Thyroid gland (tissue), 4 donors: ENCODE results near the gene JAG1. TPM values are rescaled to one million over a fixed set of nuclear protein-coding genes. Genes with fewer than 3 reads are reported as not detected.

ENCODE experiments used
- DNase-seq, 2 donors: peaks; one replicate each; pipeline ENCODE4 v3.0.0-alpha.2; 2019
- H3K27ac ChIP-seq, 3 donors: fragments of 200-600 bp; sonication (generic); 1 replicate in 2 of 3; 2 replicates in 1 of 3; pipeline ENCODE4 v1.5.1; 2016 to 2019; ENCODE audit warnings: mild to moderate bottlenecking in 1 of 3, moderate library complexity in 1 of 3
- H3K27me3 ChIP-seq: fragments of 200-600 bp; sonication (generic); one replicate; pipeline ENCODE4 v1.5.1; 2019
- H3K36me3 ChIP-seq, 2 donors: fragments of 200-600 bp; sonication (generic); one replicate each; pipeline ENCODE4 v1.5.1; 2016 to 2019
- H3K4me1 ChIP-seq, 2 donors: fragments of 200-600 bp; sonication (generic); one replicate each; pipeline ENCODE4 v1.5.1; 2017 to 2019
- H3K4me3 ChIP-seq, 3 donors: fragments of 200-600 bp; sonication (generic); replicated peaks in 1 of 3; 1 replicate in 2 of 3; 2 replicates in 1 of 3; pipeline ENCODE4 v1.5.1; 2016; ENCODE audit warnings: mild to moderate bottlenecking in 1 of 3
- H3K9me3 ChIP-seq: fragments of 200-600 bp; sonication (generic); one replicate; pipeline ENCODE4 v1.5.1; 2017
- CTCF ChIP-seq, 6 experiments: fragments of 200-600 bp in 3 of 6; fragments of 450-650 bp in 3 of 6; sonication (generic) in 3 of 6; IDR thresholded peaks; one replicate each; pipeline ENCODE4 v1.5.1; 2016 to 2019; ENCODE audit warnings: antibody characterized with exemption in 6 of 6, mild to moderate bottlenecking in 2 of 6, inconsistent platforms in 1 of 6, moderate library complexity in 1 of 6
- POLR2A ChIP-seq, 2 donors: fragments of 450-650 bp; IDR thresholded peaks; one replicate each; pipeline ENCODE4 v1.6.1; 2017; ENCODE audit warnings: antibody characterized with exemption in 2 of 2, mild to moderate bottlenecking in 2 of 2, moderate library complexity in 1 of 2
- WGBS, 2 donors: methylation state at CpG; one replicate each; pipeline ENCODE4 v1.1.5; 2017; 5-methylcytosine and 5-hydroxymethylcytosine counted together
- intact Hi-C: fragments of 100-400 bp; cut with DNase I; formaldehyde crosslinking; loops from one replicate; pipeline ENCODE4 v1.15.1; 2023
- total RNA-seq, 4 donors: library from RNA; depleted of rRNA; stranded (reverse); fragments of >200 nt; gene quantifications; one replicate each; pipeline ENCODE4 v1.2.3, GENCODE V29; 2016

The JAG1 gene
- total RNA-seq, 4 donors from 2014 or later, result 41.2 to 67.9 (median 46.2) TPM

- WGBS, 2 donors, result 93 to 95% methylated on average over 4 of the region's 4 CpGs
- H3K4me3 ChIP-seq, result no peak overlapping the region
Measured at GRCh38 chr20:10680571-10680970, 6.8 kb upstream of the JAG1 start.

GRCh38 chr20:10679269-10679668, 5.5 kb upstream of the JAG1 start:
- Histone ChIP-seq H3K9me3 (no peaks in the 10 kb centered on the region), H3K27ac (no peak overlapping the region), H3K27me3 (no peaks in the 10 kb centered on the region), H3K36me3 (no peaks in the 10 kb centered on the region), H3K4me3 (no peak overlapping the region), H3K4me1 (peaks cover 6 to 7% of the 10 kb centered on the region in 2 donors)
- no peak for DNase-seq
- WGBS, 2 donors, result 77 to 85% methylated on average over 4 of the region's 4 CpGs
- TF ChIP-seq CTCF (IDR thresholded peaks at IDR 0.05), result no peak
- no peak for TF ChIP-seq POLR2A (IDR thresholded peaks at IDR 0.05)
- intact Hi-C loops, result loop anchor here (10.0 kb wide), 2 partner anchors 244 to 596 kb away; partner anchors contain the start of genes MKKS and SLX4IP

More at GRCh38 chr20:10680571-10680970, 6.8 kb upstream of the JAG1 start:
- H3K27ac ChIP-seq, result no peak overlapping the region
- DNase-seq, result no peak
- TF ChIP-seq POLR2A (IDR thresholded peaks at IDR 0.05) (no peak), CTCF (IDR thresholded peaks at IDR 0.05) (no peak)
- peaks cover 0 to under 1% of the 10 kb centered on the region in 2 donors for H3K4me1 ChIP-seq
- no peaks in the 10 kb centered on the region for H3K36me3 ChIP-seq
- intact Hi-C loops, result no loop called here
- no peaks in the 10 kb centered on the region for H3K9me3 ChIP-seq
- H3K27me3 ChIP-seq, result no peaks in the 10 kb centered on the region

GRCh38 chr20:10676518-10676917, 2.7 kb upstream of the JAG1 start:
- peaks cover 6 to 10% of the 10 kb centered on the region in 2 donors for H3K4me1 ChIP-seq
- TF ChIP-seq POLR2A (IDR thresholded peaks at IDR 0.05) (no peak), CTCF (IDR thresholded peaks at IDR 0.05) (no peak)
- H3K27me3 ChIP-seq, result no peaks in the 10 kb centered on the region
- no peaks in the 10 kb centered on the region for H3K9me3 ChIP-seq
- H3K27ac ChIP-seq, result no peak overlapping the region
- H3K36me3 ChIP-seq, result no peaks in the 10 kb centered on the region
- no peak overlapping the region for H3K4me3 ChIP-seq
- DNase-seq, result no peak
- WGBS, 2 donors, result 72 to 75% methylated on average over 3 of the region's 3 CpGs
- intact Hi-C loops, result loop anchor here (10.0 kb wide), 2 partner anchors 242 to 598 kb away; partner anchors contain the start of genes MKKS and SLX4IP

DNA sequence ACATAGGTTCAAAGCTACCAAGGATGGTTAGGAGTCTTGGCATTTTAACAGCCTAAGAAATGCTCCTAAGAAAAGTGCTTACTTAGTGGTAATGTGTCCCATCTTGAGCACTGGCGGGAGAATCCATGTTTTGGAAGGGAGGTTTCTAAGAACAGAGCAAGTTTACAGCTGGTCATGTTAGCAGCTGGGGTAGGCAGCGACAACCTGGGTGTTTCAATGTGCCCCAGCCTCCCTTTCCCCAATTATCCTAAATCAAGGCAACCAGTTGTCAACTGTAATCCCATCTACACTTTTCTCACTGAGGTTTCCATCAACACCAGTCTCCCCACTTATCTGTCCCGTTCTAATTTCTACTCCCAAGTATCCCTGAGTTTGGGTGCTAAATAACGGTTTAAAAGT, 1.6 kb upstream of the JAG1 start:
- intact Hi-C loops, result loop anchor here (10.0 kb wide), 2 partner anchors 241 to 599 kb away; partner anchors contain the start of genes MKKS and SLX4IP
- Histone ChIP-seq H3K4me3 (no peak overlapping the region), H3K4me1 (peaks cover 16 to 20% of the 10 kb centered on the region in 2 donors), H3K27ac (peak overlapping the region in 2 of 3 donors; percentile 98 to 99), H3K27me3 (no peaks in the 10 kb centered on the region), H3K36me3 (no peaks in the 10 kb centered on the region), H3K9me3 (no peaks in the 10 kb centered on the region)
- no peak for TF ChIP-seq POLR2A (IDR thresholded peaks at IDR 0.05)
- no peak for TF ChIP-seq CTCF (IDR thresholded peaks at IDR 0.05)
- WGBS, 2 donors, result 95 to 98% methylated on average over 4 of the region's 4 CpGs
- DNase-seq, result no peak

GRCh38 chr20:10674684-10675449, 1.1 kb upstream of the JAG1 start:
- peaks cover 19 to 24% of the 10 kb centered on the region in 2 donors for H3K4me1 ChIP-seq
- intact Hi-C loops, result loop anchor here (5.0 to 10.0 kb wide), 3 partner anchors 118 to 600 kb away; partner anchors contain the start of genes MKKS and SLX4IP
- WGBS, 2 donors, result 5 to 17% methylated on average over 10 to 36 of the region's 38 CpGs
- peak overlapping the region; percentile 45 to 77 (median 58) for H3K4me3 ChIP-seq
- peak; percentile 74 to 81 for DNase-seq
- peak overlapping the region; percentile 95 to 99 (median 98) for H3K27ac ChIP-seq
- H3K36me3 ChIP-seq, result no peaks in the 10 kb centered on the region
- TF ChIP-seq CTCF (IDR thresholded peaks at IDR 0.05), result peak; percentile 60 to 93 (median 87)
- TF ChIP-seq POLR2A (IDR thresholded peaks at IDR 0.05), result no peak
- no peaks in the 10 kb centered on the region for H3K9me3 ChIP-seq
- no peaks in the 10 kb centered on the region for H3K27me3 ChIP-seq
